Panc1 (cell line): ENCODE data around the gene GGTA1.

Source experiments
- CTCF ChIP-seq: fragments of 450-650 bp; IDR thresholded peaks from 2 replicates; pipeline ENCODE4 v1.5.1; 2017; ENCODE audit warnings: mild to moderate bottlenecking
- POLR2AphosphoS5 ChIP-seq: IDR thresholded peaks from 2 replicates; pipeline ENCODE4 v1.6.1; 2012; ENCODE audit warnings: mild to moderate bottlenecking, low read depth, low read length, moderate library complexity
- REST ChIP-seq, 2 experiments: IDR thresholded peaks; 2 replicates each; pipeline ENCODE4 v1.6.1; 2011 to 2012; ENCODE audit warnings: low read depth in 2 of 2, control low read depth in 1 of 2, low read length in 1 of 2, mild to moderate bottlenecking in 1 of 2, moderate library complexity in 1 of 2; ENCODE audit not compliant: insufficient read depth in 1 of 2
- TCF7L2 ChIP-seq: IDR thresholded peaks from 2 replicates; pipeline ENCODE4 v1.6.1; 2011; ENCODE audit warnings: mild to moderate bottlenecking, low read depth, low read length, inconsistent platforms

- no peak for TF ChIP-seq REST (IDR thresholded peaks at IDR 0.05; ENCODE audit: insufficient read depth in 1 of 2, low read depth in 2 of 2, low read length in 1 of 2)
- no peak for TF ChIP-seq CTCF
- no peak for TF ChIP-seq POLR2AphosphoS5
- TF ChIP-seq TCF7L2: no peak
Observed at GRCh38 chr9:121447321-121447834, 52.3 kb downstream of the GGTA1 start.
